H1 (cell line): ENCODE measurements around the gene ESYT1. TPM values are rescaled to one million over a fixed set of nuclear protein-coding genes. Genes with fewer than 3 reads are reported as not detected.

ENCODE experiments used
- CTCF ChIA-PET: fragments of 300-600 bp; sonication (Branson Sonifier 250); formaldehyde crosslinking; loops from one replicate; lab custom pipeline; 2021; ENCODE audit not compliant: partially characterized antibody; lab: Charles Lee
- POLR2A ChIA-PET: fragments of 300-600 bp; sonication (Branson Sonifier 250); formaldehyde crosslinking; loops from one replicate; lab custom pipeline; 2021; ENCODE audit warnings: inconsistent platforms; ENCODE audit not compliant: partially characterized antibody; lab: Charles Lee
- DNase-seq, 2 experiments: peaks; one replicate each; pipeline versions ENCODE4 v3.0.0 to v3.0.0-alpha.2; 2010 to 2022; ENCODE audit warnings: low spot score in 2 of 2, low read depth in 1 of 2, mixed read lengths in 1 of 2
- FAIRE-seq: peaks from 2 replicates; lab custom pipeline; 2011; peaks lifted over from hg19 to GRCh38; lab: Jason Lieb, UNC
- H2AFZ ChIP-seq: 2 replicates; pipeline ENCODE4 v1.8.1; 2012; ENCODE audit warnings: low read length, inconsistent platforms
- H2AK5ac ChIP-seq: 2 replicates; pipeline ENCODE4 v1.6.1; 2013; ENCODE audit warnings: low read depth, low read length
- H2BK120ac ChIP-seq: replicated peaks from 2 replicates; pipeline ENCODE3; 2013; ENCODE audit warnings: low read depth, low read length, inconsistent platforms
- H2BK12ac ChIP-seq: 2 replicates; pipeline ENCODE4 v1.6.1; 2013; ENCODE audit warnings: low read depth, low read length
- H2BK15ac ChIP-seq: 2 replicates; pipeline ENCODE4 v1.6.1; 2013; ENCODE audit warnings: low read length
- H2BK20ac ChIP-seq: 2 replicates; pipeline ENCODE4 v1.6.1; 2013; ENCODE audit warnings: low read length
- H2BK5ac ChIP-seq: 2 replicates; pipeline ENCODE4 v1.6.1; 2013; ENCODE audit warnings: low read depth, low read length
- H3K14ac ChIP-seq: 2 replicates; pipeline ENCODE4 v1.6.1; 2013; ENCODE audit warnings: inconsistent platforms; ENCODE audit not compliant: insufficient read length
- H3K18ac ChIP-seq: 2 replicates; pipeline ENCODE4 v1.6.1; 2013; ENCODE audit warnings: low read length; ENCODE audit errors: extremely low read depth
- H3K23ac ChIP-seq: 2 replicates; pipeline ENCODE4 v1.6.1; 2013; ENCODE audit warnings: inconsistent platforms; ENCODE audit not compliant: insufficient read length
- H3K23me2 ChIP-seq: 2 replicates; pipeline ENCODE4 v1.6.1; 2013; ENCODE audit warnings: low read depth, low read length
- H3K27ac ChIP-seq: 2 replicates; pipeline ENCODE4 v1.6.1; 2011; ENCODE audit warnings: low read depth, low read length, inconsistent platforms
- H3K27me3 ChIP-seq, 4 experiments: replicated peaks in 1 of 4; 1 replicate in 1 of 4; 2 replicates in 3 of 4; pipeline versions ENCODE4 v1.6.1 to v1.8.1; 2011 to 2013; ENCODE audit warnings: low read length in 3 of 4, mild to moderate bottlenecking in 3 of 4, inconsistent platforms in 2 of 4, mixed read lengths in 2 of 4, moderate library complexity in 1 of 4; ENCODE audit not compliant: control insufficient read depth in 3 of 4, insufficient read depth in 3 of 4; ENCODE audit errors: extremely low read depth in 1 of 4
- H3K36me3 ChIP-seq, 4 experiments: 2 replicates each; pipeline versions ENCODE4 v1.6.1 to v1.8.1; 2011 to 2013; ENCODE audit warnings: mild to moderate bottlenecking in 4 of 4, low read length in 3 of 4, moderate library complexity in 2 of 4, control low read depth in 1 of 4, inconsistent platforms in 1 of 4; ENCODE audit not compliant: insufficient read depth in 4 of 4, control insufficient read depth in 2 of 4
- H3K4ac ChIP-seq: replicated peaks from 2 replicates; pipeline ENCODE3; 2013; ENCODE audit warnings: low read length, low read depth, mixed read lengths, inconsistent platforms; ENCODE audit not compliant: insufficient read length
- H3K4me1 ChIP-seq, 4 experiments: replicated peaks in 1 of 4; 1 replicate in 1 of 4; 2 replicates in 3 of 4; pipeline versions ENCODE4 v1.6.1 to v1.8.1; 2011 to 2013; ENCODE audit warnings: low read length in 3 of 4, inconsistent platforms in 2 of 4, mixed read lengths in 1 of 4; ENCODE audit not compliant: insufficient read depth in 4 of 4, control insufficient read depth in 3 of 4
- H3K4me2 ChIP-seq, 2 experiments: 2 replicates each; pipeline versions ENCODE4 v1.6.1 to v1.8.1; 2011 to 2013; ENCODE audit warnings: low read depth in 2 of 2, low read length in 2 of 2, control low read depth in 1 of 2, inconsistent platforms in 1 of 2, mild to moderate bottlenecking in 1 of 2; ENCODE audit not compliant: insufficient read depth in 1 of 2
- H3K4me3 ChIP-seq, 4 experiments: fragments of 200-600, 300-600 bp in 1 of 4; sonication (generic), shearing (Covaris generic), sonication (Bioruptor Twin) in 1 of 4; 2 replicates each; pipeline versions ENCODE4 v1.5.1 to v1.8.1; 2011 to 2016; ENCODE audit warnings: low read length in 4 of 4, low read depth in 3 of 4, control low read depth in 2 of 4, inconsistent platforms in 2 of 4, mild to moderate bottlenecking in 2 of 4, mixed read lengths in 1 of 4, moderate library complexity in 1 of 4; ENCODE audit not compliant: insufficient read depth in 2 of 4; ENCODE audit errors: extremely low read depth in 1 of 4
- H3K56ac ChIP-seq: replicated peaks from 2 replicates; pipeline ENCODE3; 2013; ENCODE audit warnings: low read depth, mild to moderate bottlenecking, mixed read lengths, low read length, inconsistent platforms; ENCODE audit not compliant: insufficient read length
- H3K79me1 ChIP-seq: 2 replicates; pipeline ENCODE4 v1.6.1; 2013; ENCODE audit warnings: low read depth, low read length, control low read depth
- H3K79me2 ChIP-seq, 2 experiments: 2 replicates each; pipeline versions ENCODE4 v1.6.1 to v1.8.1; 2012 to 2013; ENCODE audit warnings: low read length in 2 of 2, mild to moderate bottlenecking in 2 of 2, inconsistent platforms in 1 of 2; ENCODE audit not compliant: insufficient read depth in 2 of 2, control insufficient read depth in 1 of 2
- H3K9ac ChIP-seq, 4 experiments: replicated peaks in 1 of 4; 1 replicate in 1 of 4; 2 replicates in 3 of 4; pipeline versions ENCODE4 v1.6.1 to v1.8.1; 2011 to 2013; ENCODE audit warnings: low read depth in 3 of 4, low read length in 3 of 4, control low read depth in 2 of 4, mild to moderate bottlenecking in 2 of 4, moderate library complexity in 2 of 4, inconsistent platforms in 1 of 4; ENCODE audit errors: extremely low read depth in 1 of 4
- H3K9me3 ChIP-seq, 2 experiments: 2 replicates each; pipeline versions ENCODE4 v1.6.1 to v1.8.1; 2012 to 2013; ENCODE audit warnings: mild to moderate bottlenecking in 2 of 2, moderate library complexity in 2 of 2, control low read depth in 1 of 2, inconsistent platforms in 1 of 2, low read depth in 1 of 2, low read length in 1 of 2, mixed read lengths in 1 of 2; ENCODE audit not compliant: insufficient read depth in 2 of 2
- H4K20me1 ChIP-seq, 2 experiments: replicated peaks in 1 of 2; 2 replicates each; pipeline versions ENCODE3 to v1.8.1; 2011 to 2013; ENCODE audit warnings: inconsistent platforms in 2 of 2, low read length in 2 of 2, mild to moderate bottlenecking in 1 of 2; ENCODE audit not compliant: insufficient read depth in 2 of 2, control insufficient read depth in 1 of 2
- H4K5ac ChIP-seq: 2 replicates; pipeline ENCODE4 v1.6.1; 2013; ENCODE audit warnings: low read length, low read depth, mixed read lengths, inconsistent platforms; ENCODE audit not compliant: insufficient read length
- H4K8ac ChIP-seq: 2 replicates; pipeline ENCODE4 v1.8.0; 2013; ENCODE audit warnings: mild to moderate bottlenecking, moderate library complexity, low read length, inconsistent platforms; ENCODE audit not compliant: insufficient read depth; ENCODE audit errors: extremely low read depth
- H4K91ac ChIP-seq: replicated peaks from 2 replicates; pipeline ENCODE3; 2013; ENCODE audit warnings: low read length, mixed read lengths, inconsistent platforms; ENCODE audit not compliant: insufficient read length
- CBX5 ChIP-seq: fragments of 300-800, 300-1000 bp; sonication (generic); IDR thresholded peaks from 2 replicates; pipeline ENCODE4 v1.7.1; 2016; ENCODE audit warnings: antibody characterized with exemption, low read length, low read depth
- POLR2AphosphoS5 ChIP-seq: IDR thresholded peaks from 2 replicates; pipeline ENCODE4 v1.6.1; 2011; ENCODE audit warnings: low read depth, low read length
- RAD21 ChIP-seq, 2 experiments: IDR thresholded peaks in 1 of 2; conservative IDR thresholded peaks in 1 of 2; 2 replicates each; pipeline ENCODE4 v1.6.1; 2011; ENCODE audit warnings: low read depth in 2 of 2, low read length in 2 of 2, improper control_type of control experiment in 1 of 2, inconsistent platforms in 1 of 2, mild to moderate bottlenecking in 1 of 2, moderate library complexity in 1 of 2
- TBP ChIP-seq: IDR thresholded peaks from 2 replicates; pipeline ENCODE4 v1.6.1; 2011; ENCODE audit warnings: low read depth, low read length, improper control_type of control experiment
- TCF12 ChIP-seq: IDR thresholded peaks from 2 replicates; pipeline ENCODE4 v1.6.1; 2011; ENCODE audit warnings: low read depth, mild to moderate bottlenecking, low read length
- WGBS, 2 experiments: shearing (Covaris generic) in 1 of 2; methylation state at CpG; one replicate each; pipeline versions ENCODE4 v1.1.6 to v1.1.7; 2013 to 2015; ENCODE audit warnings: low lambda C conversion rate in 2 of 2, mixed read lengths in 2 of 2, inconsistent platforms in 1 of 2, low coverage in 1 of 2, missing lambda C conversion rate in 1 of 2; ENCODE audit not compliant: insufficient replicate concordance in 2 of 2, insufficient coverage in 1 of 2, insufficient read length in 1 of 2; ENCODE audit errors: extremely low coverage in 1 of 2, missing lambda C conversion rate in 1 of 2; 5-methylcytosine and 5-hydroxymethylcytosine counted together
- polyA plus RNA-seq, 7 experiments: library from polyadenylated mRNA; depleted of rRNA in 3 of 7; stranded (reverse) in 5 of 7; unstranded in 2 of 7; fragments of >200 nt in 5 of 7; fragments of 200-250 nt in 2 of 7; gene quantifications; 1 replicate in 5 of 7; 2 replicates in 1 of 7; 4 replicates in 1 of 7; pipeline versions ENCODE4 v1.2.1 to v1.2.3, GENCODE V29; 2011 to 2013; ENCODE audit warnings: missing spikeins in 2 of 7, mixed read lengths in 2 of 7
- total RNA-seq: library from RNA; stranded (reverse); fragmentation: NEBNext Ultra II Directional; extraction: Animal tissue kit (Norgen Biotek cat#: 25700); gene quantifications from 2 replicates; pipeline ENCODE4 v1.2.1, GENCODE V29; 2021
- TF ChIP-seq, protein P1 (sequence below): IDR thresholded peaks from 2 replicates; pipeline ENCODE4 v1.6.1; 2012; ENCODE audit warnings: inconsistent platforms

The ESYT1 gene
- total and polyA plus RNA-seq, 2 of the 8 experiments (the other 6 are each of a cell fraction or from before 2014, with no cell fraction given) = 86.9 to 165 TPM

DNA sequence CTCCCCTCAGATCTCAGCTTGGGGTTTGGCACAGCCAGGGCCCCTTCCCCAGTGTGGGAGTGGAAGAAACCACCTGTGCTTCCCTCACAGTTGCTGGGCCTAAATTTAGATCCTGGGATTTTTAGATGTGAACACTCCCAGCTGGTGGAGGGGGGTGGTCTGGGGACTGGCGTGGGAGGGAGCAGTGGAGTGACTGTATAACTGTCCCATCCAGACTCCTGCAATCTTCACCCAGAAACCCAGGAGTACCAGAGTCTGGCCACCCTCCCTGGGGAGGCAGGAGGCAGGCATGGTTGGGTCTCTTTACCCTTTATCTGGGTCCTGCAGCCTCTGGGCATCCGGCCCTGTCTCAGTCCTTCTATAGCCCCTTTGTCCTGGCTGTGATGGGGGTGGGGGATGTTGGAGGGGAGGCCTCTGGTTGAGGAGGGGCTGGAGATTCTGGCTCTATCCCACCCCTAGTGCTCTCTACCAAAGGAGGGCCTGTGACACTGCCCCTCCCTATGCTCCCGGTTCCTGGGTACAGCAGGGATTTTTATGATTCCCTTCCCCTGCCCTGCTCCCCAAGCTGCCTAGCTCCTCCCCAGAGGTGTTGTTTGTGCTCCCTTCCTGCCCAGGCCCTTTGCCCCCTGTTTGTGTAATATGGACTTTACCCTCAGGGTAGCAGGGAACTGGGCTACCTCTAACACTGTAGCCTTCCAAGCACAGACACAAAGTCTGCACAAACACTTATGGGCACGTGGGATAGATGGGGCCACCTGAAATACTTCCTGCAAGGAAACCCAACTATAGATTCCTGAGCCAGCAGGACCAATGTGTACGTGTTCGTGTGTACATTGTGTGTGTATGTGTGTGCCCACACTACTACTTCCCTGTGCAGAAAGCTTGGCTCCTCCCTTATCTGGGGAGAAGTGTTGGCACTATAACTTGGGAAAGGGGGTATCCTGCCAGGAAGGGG, 46.4 kb upstream of the ESYT1 start:
- Histone ChIP-seq H2BK12ac (peak overlapping the region; percentile 94), H4K20me1 (peaks cover 2 to 10% of the 10 kb centered on the region in 2 experiments), H3K79me1 (peaks cover 7% of the 10 kb centered on the region; the same call in 1 of the 2 replicates), H3K9ac (peak overlapping the region in 1 of 4 experiments; percentile 68; a peak in 2 of 7 replicates), H3K4me3 (peak overlapping the region; percentile 74 to 89 (median 80); a peak in 7 of 8 replicates), H3K23me2 (peaks cover 7% of the 10 kb centered on the region; the same call in 1 of the 2 replicates), H2BK120ac (no peak overlapping the region), H3K4ac (no peak overlapping the region), H3K27me3 (no peaks in the 10 kb centered on the region), H3K18ac (no peak overlapping the region), H3K27ac (0 out of 2 replicates have a peak overlapping the region, but pooled peaks have one; percentile 13), H2BK5ac (peak overlapping the region; percentile 77), H3K4me2 (peak overlapping the region; percentile 62 to 97), H3K4me1 (peaks cover 3 to 17% (median 11%) of the 10 kb centered on the region in 4 experiments), H3K36me3 (peaks cover 7 to 14% (median 11%) of the 10 kb centered on the region in 4 experiments; a peak in 7 of 8 replicates), H3K79me2 (peaks cover 0 to 27% of the 10 kb centered on the region in 2 experiments; a peak in 2 of 4 replicates), H4K91ac (no peak overlapping the region), H3K56ac (no peak overlapping the region), H3K23ac (no peak overlapping the region), H3K14ac (no peak overlapping the region), H2BK15ac (0 out of 2 replicates have a peak overlapping the region, but pooled peaks have one; percentile 84), H3K9me3 (no peaks in the 10 kb centered on the region; a peak in 1 of 4 replicates), H2AK5ac (no peak overlapping the region; the same call in 1 of the 2 replicates), H4K8ac (no peak overlapping the region; the same call in 1 of the 2 replicates), H4K5ac (no peak overlapping the region), H2BK20ac (no peak overlapping the region), H2AFZ (no peak overlapping the region)
- DNase-seq (no peak), FAIRE-seq (no peak)
- ChIA-PET CTCF (interaction anchor here (0.6 to 5.1 kb wide), 13 partner anchors 9 to 345 kb away, joined by 3 to 31 read pairs (median 4); partner anchors contain the start of gene PA2G4), POLR2A (interaction anchor here (0.6 to 8.9 kb wide), 31 partner anchors 9 to 1054 kb away, joined by 3 to 112 read pairs (median 4); partner anchors contain the start of genes ESYT1, MYL6, PA2G4 and PAN2)
- TF ChIP-seq RAD21 (IDR thresholded peaks at IDR 0.05 in 1 of 2, conservative IDR thresholded peaks at IDR 0.05 in 1 of 2; ENCODE audit: low read depth in 2 of 2, low read length in 2 of 2) = no peak
- TF ChIP-seq CBX5 = no peak
- TF ChIP-seq, protein P1, sequence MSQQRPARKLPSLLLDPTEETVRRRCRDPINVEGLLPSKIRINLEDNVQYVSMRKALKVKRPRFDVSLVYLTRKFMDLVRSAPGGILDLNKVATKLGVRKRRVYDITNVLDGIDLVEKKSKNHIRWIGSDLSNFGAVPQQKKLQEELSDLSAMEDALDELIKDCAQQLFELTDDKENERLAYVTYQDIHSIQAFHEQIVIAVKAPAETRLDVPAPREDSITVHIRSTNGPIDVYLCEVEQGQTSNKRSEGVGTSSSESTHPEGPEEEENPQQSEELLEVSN = no peak
- TF ChIP-seq TCF12 = no peak
- TF ChIP-seq POLR2AphosphoS5 = no peak
- TF ChIP-seq TBP = no peak
- WGBS, 2 experiments = 82% methylated on average over 6 of the region's 6 CpGs; no CpG with 5 or more reads in 1 of the 2 experiments
